H1 (cell line): ENCODE measurements around the gene FXYD3. TPM values are rescaled to one million over a fixed set of nuclear protein-coding genes. Genes with fewer than 3 reads are reported as not detected.
A peak's percentile ranks its signal among the peaks of the same experiment; 100 is the strongest.

Experiments used
- CTCF ChIA-PET: fragments of 300-600 bp; sonication (Branson Sonifier 250); formaldehyde crosslinking; loops from one replicate; lab custom pipeline; 2021; ENCODE audit not compliant: partially characterized antibody; lab: Charles Lee
- POLR2A ChIA-PET: fragments of 300-600 bp; sonication (Branson Sonifier 250); formaldehyde crosslinking; loops from one replicate; lab custom pipeline; 2021; ENCODE audit warnings: inconsistent platforms; ENCODE audit not compliant: partially characterized antibody; lab: Charles Lee
- DNase-seq, 2 experiments: peaks; one replicate each; pipeline versions ENCODE4 v3.0.0 to v3.0.0-alpha.2; 2010 to 2022; ENCODE audit warnings: low spot score in 2 of 2, low read depth in 1 of 2, mixed read lengths in 1 of 2
- FAIRE-seq: peaks from 2 replicates; lab custom pipeline; 2011; peaks lifted over from hg19 to GRCh38; lab: Jason Lieb, UNC
- H2AFZ ChIP-seq: 2 replicates; pipeline ENCODE4 v1.8.1; 2012; ENCODE audit warnings: low read length, inconsistent platforms
- H2AK5ac ChIP-seq: 2 replicates; pipeline ENCODE4 v1.6.1; 2013; ENCODE audit warnings: low read depth, low read length
- H2BK120ac ChIP-seq: replicated peaks from 2 replicates; pipeline ENCODE3; 2013; ENCODE audit warnings: low read depth, low read length, inconsistent platforms
- H2BK12ac ChIP-seq: 2 replicates; pipeline ENCODE4 v1.6.1; 2013; ENCODE audit warnings: low read depth, low read length
- H2BK15ac ChIP-seq: 2 replicates; pipeline ENCODE4 v1.6.1; 2013; ENCODE audit warnings: low read length
- H2BK20ac ChIP-seq: 2 replicates; pipeline ENCODE4 v1.6.1; 2013; ENCODE audit warnings: low read length
- H2BK5ac ChIP-seq: 2 replicates; pipeline ENCODE4 v1.6.1; 2013; ENCODE audit warnings: low read depth, low read length
- H3K14ac ChIP-seq: 2 replicates; pipeline ENCODE4 v1.6.1; 2013; ENCODE audit warnings: inconsistent platforms; ENCODE audit not compliant: insufficient read length
- H3K18ac ChIP-seq: 2 replicates; pipeline ENCODE4 v1.6.1; 2013; ENCODE audit warnings: low read length; ENCODE audit errors: extremely low read depth
- H3K23ac ChIP-seq: 2 replicates; pipeline ENCODE4 v1.6.1; 2013; ENCODE audit warnings: inconsistent platforms; ENCODE audit not compliant: insufficient read length
- H3K23me2 ChIP-seq: 2 replicates; pipeline ENCODE4 v1.6.1; 2013; ENCODE audit warnings: low read depth, low read length
- H3K27ac ChIP-seq: 2 replicates; pipeline ENCODE4 v1.6.1; 2011; ENCODE audit warnings: low read depth, low read length, inconsistent platforms
- H3K27me3 ChIP-seq, 4 experiments: replicated peaks in 1 of 4; 1 replicate in 1 of 4; 2 replicates in 3 of 4; pipeline versions ENCODE4 v1.6.1 to v1.8.1; 2011 to 2013; ENCODE audit warnings: low read length in 3 of 4, mild to moderate bottlenecking in 3 of 4, inconsistent platforms in 2 of 4, mixed read lengths in 2 of 4, moderate library complexity in 1 of 4; ENCODE audit not compliant: control insufficient read depth in 3 of 4, insufficient read depth in 3 of 4; ENCODE audit errors: extremely low read depth in 1 of 4
- H3K36me3 ChIP-seq, 4 experiments: 2 replicates each; pipeline versions ENCODE4 v1.6.1 to v1.8.1; 2011 to 2013; ENCODE audit warnings: mild to moderate bottlenecking in 4 of 4, low read length in 3 of 4, moderate library complexity in 2 of 4, control low read depth in 1 of 4, inconsistent platforms in 1 of 4; ENCODE audit not compliant: insufficient read depth in 4 of 4, control insufficient read depth in 2 of 4
- H3K4ac ChIP-seq: replicated peaks from 2 replicates; pipeline ENCODE3; 2013; ENCODE audit warnings: low read length, low read depth, mixed read lengths, inconsistent platforms; ENCODE audit not compliant: insufficient read length
- H3K4me1 ChIP-seq, 4 experiments: replicated peaks in 1 of 4; 1 replicate in 1 of 4; 2 replicates in 3 of 4; pipeline versions ENCODE4 v1.6.1 to v1.8.1; 2011 to 2013; ENCODE audit warnings: low read length in 3 of 4, inconsistent platforms in 2 of 4, mixed read lengths in 1 of 4; ENCODE audit not compliant: insufficient read depth in 4 of 4, control insufficient read depth in 3 of 4
- H3K4me2 ChIP-seq, 2 experiments: 2 replicates each; pipeline versions ENCODE4 v1.6.1 to v1.8.1; 2011 to 2013; ENCODE audit warnings: low read depth in 2 of 2, low read length in 2 of 2, control low read depth in 1 of 2, inconsistent platforms in 1 of 2, mild to moderate bottlenecking in 1 of 2; ENCODE audit not compliant: insufficient read depth in 1 of 2
- H3K4me3 ChIP-seq, 4 experiments: fragments of 200-600, 300-600 bp in 1 of 4; sonication (generic), shearing (Covaris generic), sonication (Bioruptor Twin) in 1 of 4; 2 replicates each; pipeline versions ENCODE4 v1.5.1 to v1.8.1; 2011 to 2016; ENCODE audit warnings: low read length in 4 of 4, low read depth in 3 of 4, control low read depth in 2 of 4, inconsistent platforms in 2 of 4, mild to moderate bottlenecking in 2 of 4, mixed read lengths in 1 of 4, moderate library complexity in 1 of 4; ENCODE audit not compliant: insufficient read depth in 2 of 4; ENCODE audit errors: extremely low read depth in 1 of 4
- H3K56ac ChIP-seq: replicated peaks from 2 replicates; pipeline ENCODE3; 2013; ENCODE audit warnings: low read depth, mild to moderate bottlenecking, mixed read lengths, low read length, inconsistent platforms; ENCODE audit not compliant: insufficient read length
- H3K79me1 ChIP-seq: 2 replicates; pipeline ENCODE4 v1.6.1; 2013; ENCODE audit warnings: low read depth, low read length, control low read depth
- H3K79me2 ChIP-seq, 2 experiments: 2 replicates each; pipeline versions ENCODE4 v1.6.1 to v1.8.1; 2012 to 2013; ENCODE audit warnings: low read length in 2 of 2, mild to moderate bottlenecking in 2 of 2, inconsistent platforms in 1 of 2; ENCODE audit not compliant: insufficient read depth in 2 of 2, control insufficient read depth in 1 of 2
- H3K9ac ChIP-seq, 4 experiments: replicated peaks in 1 of 4; 1 replicate in 1 of 4; 2 replicates in 3 of 4; pipeline versions ENCODE4 v1.6.1 to v1.8.1; 2011 to 2013; ENCODE audit warnings: low read depth in 3 of 4, low read length in 3 of 4, control low read depth in 2 of 4, mild to moderate bottlenecking in 2 of 4, moderate library complexity in 2 of 4, inconsistent platforms in 1 of 4; ENCODE audit errors: extremely low read depth in 1 of 4
- H3K9me3 ChIP-seq, 2 experiments: 2 replicates each; pipeline versions ENCODE4 v1.6.1 to v1.8.1; 2012 to 2013; ENCODE audit warnings: mild to moderate bottlenecking in 2 of 2, moderate library complexity in 2 of 2, control low read depth in 1 of 2, inconsistent platforms in 1 of 2, low read depth in 1 of 2, low read length in 1 of 2, mixed read lengths in 1 of 2; ENCODE audit not compliant: insufficient read depth in 2 of 2
- H4K20me1 ChIP-seq, 2 experiments: replicated peaks in 1 of 2; 2 replicates each; pipeline versions ENCODE3 to v1.8.1; 2011 to 2013; ENCODE audit warnings: inconsistent platforms in 2 of 2, low read length in 2 of 2, mild to moderate bottlenecking in 1 of 2; ENCODE audit not compliant: insufficient read depth in 2 of 2, control insufficient read depth in 1 of 2
- H4K5ac ChIP-seq: 2 replicates; pipeline ENCODE4 v1.6.1; 2013; ENCODE audit warnings: low read length, low read depth, mixed read lengths, inconsistent platforms; ENCODE audit not compliant: insufficient read length
- H4K8ac ChIP-seq: 2 replicates; pipeline ENCODE4 v1.8.0; 2013; ENCODE audit warnings: mild to moderate bottlenecking, moderate library complexity, low read length, inconsistent platforms; ENCODE audit not compliant: insufficient read depth; ENCODE audit errors: extremely low read depth
- H4K91ac ChIP-seq: replicated peaks from 2 replicates; pipeline ENCODE3; 2013; ENCODE audit warnings: low read length, mixed read lengths, inconsistent platforms; ENCODE audit not compliant: insufficient read length
- CHD1 ChIP-seq: IDR thresholded peaks from 2 replicates; pipeline ENCODE4 v1.6.1; 2012; ENCODE audit warnings: low read depth, low read length, improper control_type of control experiment
- GABPA ChIP-seq: IDR thresholded peaks from 2 replicates; pipeline ENCODE4 v1.6.1; 2011; ENCODE audit warnings: mild to moderate bottlenecking, low read length, moderate library complexity, borderline replicate concordance; ENCODE audit not compliant: insufficient read depth
- JUN ChIP-seq: IDR thresholded peaks from 2 replicates; pipeline ENCODE4 v1.6.1; 2011; ENCODE audit warnings: low read depth, mild to moderate bottlenecking, improper control_type of control experiment, low read length
- NANOG ChIP-seq: IDR thresholded peaks from 2 replicates; pipeline ENCODE4 v1.6.1; 2011; ENCODE audit warnings: low read length, low read depth, mild to moderate bottlenecking, inconsistent platforms; ENCODE audit not compliant: insufficient read depth, poor library complexity, severe bottlenecking
- POLR2AphosphoS5 ChIP-seq: IDR thresholded peaks from 2 replicates; pipeline ENCODE4 v1.6.1; 2011; ENCODE audit warnings: low read depth, low read length
- SIRT6 ChIP-seq: IDR thresholded peaks from one replicate; pipeline ENCODE4 v1.7.1; 2012; ENCODE audit warnings: low read length, inconsistent platforms
- SIX5 ChIP-seq: IDR thresholded peaks from 2 replicates; pipeline ENCODE4 v1.6.1; 2011; ENCODE audit warnings: mild to moderate bottlenecking, low read depth, low read length
- TAF7 ChIP-seq: optimal IDR thresholded peaks from 2 replicates; pipeline ENCODE3; 2011; ENCODE audit warnings: low read depth, mild to moderate bottlenecking, inconsistent platforms, low read length, moderate library complexity, borderline replicate concordance
- TCF12 ChIP-seq: IDR thresholded peaks from 2 replicates; pipeline ENCODE4 v1.6.1; 2011; ENCODE audit warnings: low read depth, mild to moderate bottlenecking, low read length
- TEAD4 ChIP-seq: IDR thresholded peaks from 2 replicates; pipeline ENCODE4 v1.6.1; 2012; ENCODE audit warnings: low read depth, low read length, inconsistent platforms, mixed read lengths
- WGBS, 2 experiments: shearing (Covaris generic) in 1 of 2; methylation state at CpG; one replicate each; pipeline versions ENCODE4 v1.1.6 to v1.1.7; 2013 to 2015; ENCODE audit warnings: low lambda C conversion rate in 2 of 2, mixed read lengths in 2 of 2, inconsistent platforms in 1 of 2, low coverage in 1 of 2, missing lambda C conversion rate in 1 of 2; ENCODE audit not compliant: insufficient replicate concordance in 2 of 2, insufficient coverage in 1 of 2, insufficient read length in 1 of 2; ENCODE audit errors: extremely low coverage in 1 of 2, missing lambda C conversion rate in 1 of 2; 5-methylcytosine and 5-hydroxymethylcytosine counted together
- polyA plus RNA-seq, 7 experiments: library from polyadenylated mRNA; depleted of rRNA in 3 of 7; stranded (reverse) in 5 of 7; unstranded in 2 of 7; fragments of >200 nt in 5 of 7; fragments of 200-250 nt in 2 of 7; gene quantifications; 1 replicate in 5 of 7; 2 replicates in 1 of 7; 4 replicates in 1 of 7; pipeline versions ENCODE4 v1.2.1 to v1.2.3, GENCODE V29; 2011 to 2013; ENCODE audit warnings: missing spikeins in 2 of 7, mixed read lengths in 2 of 7
- total RNA-seq: library from RNA; stranded (reverse); fragmentation: NEBNext Ultra II Directional; extraction: Animal tissue kit (Norgen Biotek cat#: 25700); gene quantifications from 2 replicates; pipeline ENCODE4 v1.2.1, GENCODE V29; 2021
- TF ChIP-seq, protein P1 (sequence below), 3 experiments: IDR thresholded peaks; 1 replicate in 2 of 3; 2 replicates in 1 of 3; pipeline versions ENCODE4 v1.5.1 to v1.6.1; 2011; ENCODE audit warnings: low read length in 3 of 3, mild to moderate bottlenecking in 3 of 3, inconsistent platforms in 2 of 3, low read depth in 1 of 3, moderate library complexity in 1 of 3; ENCODE audit not compliant: insufficient read depth in 1 of 3; ENCODE audit errors: control extremely low read depth in 1 of 3

FXYD3 gene
- total and polyA plus RNA-seq, 2 of the 8 experiments (the other 6 are each of a cell fraction or from before 2014, with no cell fraction given): 0.33 TPM; not detected in 1

DNA sequence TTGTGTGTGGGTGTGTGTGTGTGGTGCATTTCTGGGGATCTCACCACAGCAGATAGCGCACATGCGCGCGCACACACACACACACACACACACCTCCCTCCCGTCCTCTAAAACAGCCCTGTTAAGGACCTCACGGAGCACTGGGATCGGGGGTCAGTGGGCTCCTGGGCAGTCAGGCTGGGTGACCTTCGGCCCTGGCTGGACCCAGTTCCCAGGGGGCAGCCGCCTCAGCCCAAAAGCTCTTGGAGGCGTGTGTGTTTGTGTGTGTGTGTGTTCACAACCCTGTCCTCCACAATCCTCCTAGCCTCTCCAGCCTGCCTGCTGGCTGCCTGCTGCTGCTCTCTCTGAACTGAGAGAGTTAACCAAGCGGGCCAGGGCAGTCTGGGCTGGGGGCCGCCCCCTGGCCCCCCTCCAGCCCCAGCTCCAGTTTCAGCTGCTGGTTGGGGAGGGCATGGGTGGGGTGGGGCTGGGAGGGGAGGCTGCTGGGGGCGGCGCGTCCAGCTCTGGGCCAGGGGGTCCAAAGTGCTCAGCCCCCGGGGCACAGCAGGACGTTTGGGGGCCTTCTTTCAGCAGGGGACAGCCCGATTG is 22.8 kb downstream of the FXYD3 start, which contains the start of gene FXYD1:
Gene FXYD1 (plus strand): TSS at position 520 of the 588 bp plus-strand sequence. CDS start 1,256 bp downstream, outside the sequence.
- peak within 1 kb of the TSS; percentile 95; the same call in 1 of the 2 replicates for H2BK20ac ChIP-seq
- H3K18ac ChIP-seq: peak within 1 kb of the TSS; percentile 71
- 86% methylated on average over 12 of the region's 18 CpGs; no CpG with 5 or more reads in 1 of the 2 experiments for WGBS, 2 experiments
- H2AFZ ChIP-seq: no peak within 1 kb of the TSS
- no peak within 1 kb of the TSS for H3K23ac ChIP-seq
- peak within 1 kb of the TSS; percentile 76 for H4K91ac ChIP-seq
- peaks cover 17% of the 10 kb centered on the region; the same call in 1 of the 2 replicates for H3K23me2 ChIP-seq
- peaks cover 0 to 6% (median 1%) of the 10 kb centered on the region in 4 experiments; a peak in 3 of 7 replicates for H3K27me3 ChIP-seq
- H2BK120ac ChIP-seq: peak within 1 kb of the TSS; percentile 69
- H2BK12ac ChIP-seq: peak within 1 kb of the TSS; percentile 99; the same call in 1 of the 2 replicates
- no peak within 1 kb of the TSS; the same call in 1 of the 2 replicates for H4K8ac ChIP-seq
- H3K4me1 ChIP-seq: peaks cover 3 to 30% (median 19%) of the 10 kb centered on the region in 4 experiments
- H3K36me3 ChIP-seq: no peaks in the 10 kb centered on the region
- no peak for FAIRE-seq
- H3K4me3 ChIP-seq: no peak within 1 kb of the TSS
- H3K79me2 ChIP-seq: no peaks in the 10 kb centered on the region
- CTCF ChIA-PET: interaction anchor here (2.0 to 10.2 kb wide), 5 partner anchors 11 to 94 kb away, joined by 5 to 154 read pairs (median 22); partner anchors contain the start of gene FXYD3
- peak within 1 kb of the TSS; percentile 98 for H2BK15ac ChIP-seq
- no peaks in the 10 kb centered on the region for H3K79me1 ChIP-seq
- no peaks in the 10 kb centered on the region for H4K20me1 ChIP-seq
- no peaks in the 10 kb centered on the region for H3K9me3 ChIP-seq
- H3K56ac ChIP-seq: no peak within 1 kb of the TSS
- H3K4ac ChIP-seq: peak within 1 kb of the TSS; percentile 19
- POLR2A ChIA-PET: no interaction called here
- no peak within 1 kb of the TSS for H4K5ac ChIP-seq
- no peak for DNase-seq
- no peak within 1 kb of the TSS for H3K9ac ChIP-seq
- peak within 1 kb of the TSS; percentile 52; the same call in 1 of the 2 replicates for H2BK5ac ChIP-seq
- H3K4me2 ChIP-seq: no peak within 1 kb of the TSS
- H3K14ac ChIP-seq: no peak within 1 kb of the TSS
- no peak within 1 kb of the TSS for H3K27ac ChIP-seq
- 0 out of 2 replicates have a peak within 1 kb of the TSS, but pooled peaks have one; percentile 84 for H2AK5ac ChIP-seq
- TF ChIP-seq TCF12 (no peak), SIX5 (no peak), TEAD4 (no peak), NANOG (no peak), POLR2AphosphoS5 (no peak), JUN (no peak), CHD1 (no peak), GABPA (no peak), TAF7 (no peak), SIRT6 (no peak)
- TF ChIP-seq, protein P1, sequence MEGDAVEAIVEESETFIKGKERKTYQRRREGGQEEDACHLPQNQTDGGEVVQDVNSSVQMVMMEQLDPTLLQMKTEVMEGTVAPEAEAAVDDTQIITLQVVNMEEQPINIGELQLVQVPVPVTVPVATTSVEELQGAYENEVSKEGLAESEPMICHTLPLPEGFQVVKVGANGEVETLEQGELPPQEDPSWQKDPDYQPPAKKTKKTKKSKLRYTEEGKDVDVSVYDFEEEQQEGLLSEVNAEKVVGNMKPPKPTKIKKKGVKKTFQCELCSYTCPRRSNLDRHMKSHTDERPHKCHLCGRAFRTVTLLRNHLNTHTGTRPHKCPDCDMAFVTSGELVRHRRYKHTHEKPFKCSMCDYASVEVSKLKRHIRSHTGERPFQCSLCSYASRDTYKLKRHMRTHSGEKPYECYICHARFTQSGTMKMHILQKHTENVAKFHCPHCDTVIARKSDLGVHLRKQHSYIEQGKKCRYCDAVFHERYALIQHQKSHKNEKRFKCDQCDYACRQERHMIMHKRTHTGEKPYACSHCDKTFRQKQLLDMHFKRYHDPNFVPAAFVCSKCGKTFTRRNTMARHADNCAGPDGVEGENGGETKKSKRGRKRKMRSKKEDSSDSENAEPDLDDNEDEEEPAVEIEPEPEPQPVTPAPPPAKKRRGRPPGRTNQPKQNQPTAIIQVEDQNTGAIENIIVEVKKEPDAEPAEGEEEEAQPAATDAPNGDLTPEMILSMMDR (IDR thresholded peaks at IDR 0.05; ENCODE audit: control extremely low read depth in 1 of 3, insufficient read depth in 1 of 3, low read depth in 1 of 3, low read length in 3 of 3): no peak
